ENCODE results near the gene SCNN1A.

GRCh38 chr12:6364044-6364374 is 11.4 kb downstream of the SCNN1A start:
- no peak for TF ChIP-seq CTCF (IDR thresholded peaks at IDR 0.05)
- TF ChIP-seq POLR2A (IDR thresholded peaks at IDR 0.05), result no peak

All from thyroid gland (tissue), 4 donors.